Measurements from ENCODE around the gene MAPKBP1. TPM values are rescaled to one million over a fixed set of nuclear protein-coding genes. Genes with fewer than 3 reads are reported as not detected.
A peak's percentile ranks its signal among the peaks of the same experiment; 100 is the strongest.

Gene MAPKBP1
- total and polyA plus RNA-seq, 2 of the 13 experiments (the other 11 are each of a cell fraction or from before 2014, with no cell fraction given) = 3.0 to 7.3 TPM

DNA sequence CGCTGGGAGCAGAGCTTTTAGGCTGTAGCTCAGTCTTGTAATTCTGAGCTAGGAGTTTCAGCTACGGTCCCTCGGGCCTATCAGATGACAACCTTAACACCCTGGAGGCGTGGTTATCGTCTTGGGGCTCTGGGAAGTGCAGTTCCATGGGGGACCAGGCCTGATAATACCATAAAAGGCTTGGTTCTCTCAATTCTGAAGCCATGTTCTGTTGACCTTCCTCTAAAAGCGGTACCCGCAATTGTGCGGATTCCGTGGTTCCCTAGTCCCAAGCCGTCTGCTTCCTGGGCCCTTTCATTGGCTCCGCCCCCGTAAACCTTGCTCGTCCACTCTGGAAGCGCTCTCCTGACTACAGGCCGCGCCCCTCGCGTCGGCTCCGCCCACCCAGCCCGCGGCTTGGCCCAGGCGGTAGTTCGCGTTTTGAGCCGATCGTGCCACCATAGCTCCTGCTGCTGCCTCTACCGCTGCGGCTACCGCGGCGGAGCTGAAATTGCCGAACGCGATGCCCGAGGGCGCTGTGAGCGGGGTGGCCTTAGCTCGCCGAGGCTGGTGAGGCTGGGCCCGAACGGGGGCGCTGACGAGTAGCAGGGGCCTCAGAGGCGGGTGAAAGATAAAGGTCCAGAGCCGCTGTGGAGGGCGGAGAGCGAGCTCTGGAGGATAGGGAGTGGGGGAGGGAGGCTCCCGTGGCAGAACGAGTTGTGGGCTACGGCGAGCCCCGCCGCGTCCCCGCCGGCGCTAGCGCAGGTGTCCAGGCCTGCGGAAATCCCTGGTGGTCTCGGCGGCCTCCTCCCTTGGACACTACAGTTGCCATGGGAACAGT, at the start of gene MAPKBP1 (continued):
- TF ChIP-seq ZNF605 (CRISPR knock-in tag; IDR thresholded peaks at IDR 0.05) (peak; percentile 89), ZNF331 (CRISPR knock-in tag; IDR thresholded peaks at IDR 0.05) (peak; percentile 95), TCF7L2 (IDR thresholded peaks at IDR 0.05; ENCODE audit: low read depth, low read length) (no peak), CC2D1A (CRISPR knock-in tag; IDR thresholded peaks at IDR 0.05) (no peak), ZKSCAN8 (CRISPR knock-in tag; IDR thresholded peaks at IDR 0.05; ENCODE audit: borderline replicate concordance) (peak; percentile 90; the same call in 1 of the 2 replicates), ZMYM4 (CRISPR knock-in tag; IDR thresholded peaks at IDR 0.05) (peak; percentile 96), SUZ12 (IDR thresholded peaks at IDR 0.05; ENCODE audit: low read depth, low read length) (no peak), ZNF839 (CRISPR knock-in tag; IDR thresholded peaks at IDR 0.05; ENCODE audit: borderline replicate concordance) (peak; percentile 40; the same call in 1 of the 2 replicates), RARG (CRISPR knock-in tag; IDR thresholded peaks at IDR 0.05; ENCODE audit: low read depth) (0 out of 2 replicates have a peak, but pooled peaks have one; percentile 49), ZNF30 (CRISPR knock-in tag; IDR thresholded peaks at IDR 0.05) (no peak), ZNF121 (CRISPR knock-in tag; IDR thresholded peaks at IDR 0.05) (no peak; the same call in 1 of the 2 replicates), RXRA (CRISPR knock-in tag; IDR thresholded peaks at IDR 0.05) (peak; percentile 84; the same call in 1 of the 2 replicates), SYNCRIP (IDR thresholded peaks at IDR 0.05; ENCODE audit: insufficient read depth, low read depth, low read length) (no peak), MEIS1 (CRISPR knock-in tag; IDR thresholded peaks at IDR 0.05; ENCODE audit: borderline replicate concordance) (peak; percentile 84), MBNL3 (CRISPR knock-in tag; conservative IDR thresholded peaks at IDR 0.05) (no peak), ZFAT (CRISPR knock-in tag; conservative IDR thresholded peaks at IDR 0.05) (no peak)
- TF ChIP-seq, protein P1, sequence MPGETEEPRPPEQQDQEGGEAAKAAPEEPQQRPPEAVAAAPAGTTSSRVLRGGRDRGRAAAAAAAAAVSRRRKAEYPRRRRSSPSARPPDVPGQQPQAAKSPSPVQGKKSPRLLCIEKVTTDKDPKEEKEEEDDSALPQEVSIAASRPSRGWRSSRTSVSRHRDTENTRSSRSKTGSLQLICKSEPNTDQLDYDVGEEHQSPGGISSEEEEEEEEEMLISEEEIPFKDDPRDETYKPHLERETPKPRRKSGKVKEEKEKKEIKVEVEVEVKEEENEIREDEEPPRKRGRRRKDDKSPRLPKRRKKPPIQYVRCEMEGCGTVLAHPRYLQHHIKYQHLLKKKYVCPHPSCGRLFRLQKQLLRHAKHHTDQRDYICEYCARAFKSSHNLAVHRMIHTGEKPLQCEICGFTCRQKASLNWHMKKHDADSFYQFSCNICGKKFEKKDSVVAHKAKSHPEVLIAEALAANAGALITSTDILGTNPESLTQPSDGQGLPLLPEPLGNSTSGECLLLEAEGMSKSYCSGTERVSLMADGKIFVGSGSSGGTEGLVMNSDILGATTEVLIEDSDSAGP (CRISPR knock-in tag; IDR thresholded peaks at IDR 0.05; ENCODE audit: borderline replicate concordance) = peak; percentile 98
- TF ChIP-seq, protein P2, sequence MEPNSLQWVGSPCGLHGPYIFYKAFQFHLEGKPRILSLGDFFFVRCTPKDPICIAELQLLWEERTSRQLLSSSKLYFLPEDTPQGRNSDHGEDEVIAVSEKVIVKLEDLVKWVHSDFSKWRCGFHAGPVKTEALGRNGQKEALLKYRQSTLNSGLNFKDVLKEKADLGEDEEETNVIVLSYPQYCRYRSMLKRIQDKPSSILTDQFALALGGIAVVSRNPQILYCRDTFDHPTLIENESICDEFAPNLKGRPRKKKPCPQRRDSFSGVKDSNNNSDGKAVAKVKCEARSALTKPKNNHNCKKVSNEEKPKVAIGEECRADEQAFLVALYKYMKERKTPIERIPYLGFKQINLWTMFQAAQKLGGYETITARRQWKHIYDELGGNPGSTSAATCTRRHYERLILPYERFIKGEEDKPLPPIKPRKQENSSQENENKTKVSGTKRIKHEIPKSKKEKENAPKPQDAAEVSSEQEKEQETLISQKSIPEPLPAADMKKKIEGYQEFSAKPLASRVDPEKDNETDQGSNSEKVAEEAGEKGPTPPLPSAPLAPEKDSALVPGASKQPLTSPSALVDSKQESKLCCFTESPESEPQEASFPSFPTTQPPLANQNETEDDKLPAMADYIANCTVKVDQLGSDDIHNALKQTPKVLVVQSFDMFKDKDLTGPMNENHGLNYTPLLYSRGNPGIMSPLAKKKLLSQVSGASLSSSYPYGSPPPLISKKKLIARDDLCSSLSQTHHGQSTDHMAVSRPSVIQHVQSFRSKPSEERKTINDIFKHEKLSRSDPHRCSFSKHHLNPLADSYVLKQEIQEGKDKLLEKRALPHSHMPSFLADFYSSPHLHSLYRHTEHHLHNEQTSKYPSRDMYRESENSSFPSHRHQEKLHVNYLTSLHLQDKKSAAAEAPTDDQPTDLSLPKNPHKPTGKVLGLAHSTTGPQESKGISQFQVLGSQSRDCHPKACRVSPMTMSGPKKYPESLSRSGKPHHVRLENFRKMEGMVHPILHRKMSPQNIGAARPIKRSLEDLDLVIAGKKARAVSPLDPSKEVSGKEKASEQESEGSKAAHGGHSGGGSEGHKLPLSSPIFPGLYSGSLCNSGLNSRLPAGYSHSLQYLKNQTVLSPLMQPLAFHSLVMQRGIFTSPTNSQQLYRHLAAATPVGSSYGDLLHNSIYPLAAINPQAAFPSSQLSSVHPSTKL (CRISPR knock-in tag; IDR thresholded peaks at IDR 0.05) = peak; percentile 79
- TF ChIP-seq, protein P3, sequence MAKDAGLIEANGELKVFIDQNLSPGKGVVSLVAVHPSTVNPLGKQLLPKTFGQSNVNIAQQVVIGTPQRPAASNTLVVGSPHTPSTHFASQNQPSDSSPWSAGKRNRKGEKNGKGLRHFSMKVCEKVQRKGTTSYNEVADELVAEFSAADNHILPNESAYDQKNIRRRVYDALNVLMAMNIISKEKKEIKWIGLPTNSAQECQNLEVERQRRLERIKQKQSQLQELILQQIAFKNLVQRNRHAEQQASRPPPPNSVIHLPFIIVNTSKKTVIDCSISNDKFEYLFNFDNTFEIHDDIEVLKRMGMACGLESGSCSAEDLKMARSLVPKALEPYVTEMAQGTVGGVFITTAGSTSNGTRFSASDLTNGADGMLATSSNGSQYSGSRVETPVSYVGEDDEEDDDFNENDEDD (CRISPR knock-in tag; IDR thresholded peaks at IDR 0.05; ENCODE audit: borderline replicate concordance) = peak; percentile 87
- TF ChIP-seq, protein P4, sequence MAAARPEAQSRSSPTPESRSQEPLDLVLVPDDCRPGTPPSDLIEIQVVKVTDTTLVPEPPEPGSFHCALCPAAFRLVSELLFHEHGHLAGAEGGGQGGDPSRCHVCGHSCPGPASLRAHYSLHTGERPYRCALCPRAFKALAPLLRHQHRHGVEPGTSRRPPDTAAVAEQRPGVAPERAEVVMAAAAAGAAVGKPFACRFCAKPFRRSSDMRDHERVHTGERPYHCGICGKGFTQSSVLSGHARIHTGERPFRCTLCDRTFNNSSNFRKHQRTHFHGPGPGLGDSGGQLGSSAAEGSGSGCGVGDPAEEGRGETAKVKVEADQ (CRISPR knock-in tag; IDR thresholded peaks at IDR 0.05; ENCODE audit: borderline replicate concordance) = peak; percentile 54; the same call in 1 of the 2 replicates
- TF ChIP-seq, protein P5, sequence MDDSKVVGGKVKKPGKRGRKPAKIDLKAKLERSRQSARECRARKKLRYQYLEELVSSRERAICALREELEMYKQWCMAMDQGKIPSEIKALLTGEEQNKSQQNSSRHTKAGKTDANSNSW (CRISPR knock-in tag; IDR thresholded peaks at IDR 0.05; ENCODE audit: borderline replicate concordance) = no peak
